Uterus (tissue), 4 donors: ENCODE measurements around the gene ASAP2. TPM values are rescaled to one million over a fixed set of nuclear protein-coding genes. Genes with fewer than 3 reads are reported as not detected.
A peak's percentile ranks its signal among the peaks of the same experiment; 100 is the strongest.

Experiments used
- DNase-seq, 2 donors: peaks; one replicate each; pipeline ENCODE4 v3.0.0-alpha.2; 2019 to 2020
- H3K27ac ChIP-seq, 2 donors: fragments of 200-600 bp; sonication (generic); 1 replicate in 1 of 2; 2 replicates in 1 of 2; pipeline ENCODE4 v1.5.1; 2016 to 2018
- H3K27me3 ChIP-seq, 2 donors: fragments of 200-600 bp; sonication (generic); one replicate each; pipeline ENCODE4 v1.5.1; 2018 to 2019; ENCODE audit warnings: control low read depth in 1 of 2
- H3K36me3 ChIP-seq, 2 donors: fragments of 200-600 bp; sonication (generic); one replicate each; pipeline ENCODE4 v1.5.1; 2019; ENCODE audit warnings: control low read depth in 1 of 2
- H3K4me1 ChIP-seq, 2 donors: fragments of 200-600 bp; sonication (generic); one replicate each; pipeline ENCODE4 v1.5.1; 2018 to 2019; ENCODE audit warnings: control low read depth in 1 of 2
- H3K4me3 ChIP-seq, 2 donors: fragments of 200-600 bp; sonication (generic); 1 replicate in 1 of 2; 2 replicates in 1 of 2; pipeline ENCODE4 v1.5.1; 2018 to 2019; ENCODE audit warnings: mild to moderate bottlenecking in 1 of 2
- H3K9me3 ChIP-seq, 2 donors: fragments of 200-600 bp; sonication (generic); one replicate each; pipeline ENCODE4 v1.5.1; 2019; ENCODE audit warnings: control low read depth in 1 of 2
- POLR2A ChIP-seq, 2 donors: fragments of 450-650 bp; IDR thresholded peaks; one replicate each; pipeline ENCODE4 v1.6.1; 2016; ENCODE audit warnings: antibody characterized with exemption in 2 of 2, mild to moderate bottlenecking in 1 of 2, moderate library complexity in 1 of 2
- intact Hi-C: fragments of 100-400 bp; cut with DNase I; formaldehyde crosslinking; loops from one replicate; pipeline ENCODE4 v1.15.1; 2023; ENCODE audit warnings: low total_unique reads
- total RNA-seq, 4 donors: library from RNA; depleted of rRNA in 3 of 4; stranded (reverse); fragments of >200 nt in 3 of 4; gene quantifications; one replicate each; pipeline versions ENCODE4 v1.1.0 to v1.2.4, GENCODE V29; 2014 to 2023
- TF ChIP-seq, protein P1 (sequence below), 4 experiments: fragments of 200-600 bp in 2 of 4; fragments of 450-650 bp in 2 of 4; sonication (generic) in 2 of 4; IDR thresholded peaks; one replicate each; pipeline ENCODE4 v1.5.1; 2016 to 2019; ENCODE audit warnings: antibody characterized with exemption in 4 of 4, mild to moderate bottlenecking in 2 of 4, moderate library complexity in 1 of 4
- donor health status: DM: yes; HTN: yes; CAD: no.

Gene ASAP2
- total RNA-seq, 4 donors from 2014 or later = 24.3 to 55.5 (median 31.3) TPM

DNA sequence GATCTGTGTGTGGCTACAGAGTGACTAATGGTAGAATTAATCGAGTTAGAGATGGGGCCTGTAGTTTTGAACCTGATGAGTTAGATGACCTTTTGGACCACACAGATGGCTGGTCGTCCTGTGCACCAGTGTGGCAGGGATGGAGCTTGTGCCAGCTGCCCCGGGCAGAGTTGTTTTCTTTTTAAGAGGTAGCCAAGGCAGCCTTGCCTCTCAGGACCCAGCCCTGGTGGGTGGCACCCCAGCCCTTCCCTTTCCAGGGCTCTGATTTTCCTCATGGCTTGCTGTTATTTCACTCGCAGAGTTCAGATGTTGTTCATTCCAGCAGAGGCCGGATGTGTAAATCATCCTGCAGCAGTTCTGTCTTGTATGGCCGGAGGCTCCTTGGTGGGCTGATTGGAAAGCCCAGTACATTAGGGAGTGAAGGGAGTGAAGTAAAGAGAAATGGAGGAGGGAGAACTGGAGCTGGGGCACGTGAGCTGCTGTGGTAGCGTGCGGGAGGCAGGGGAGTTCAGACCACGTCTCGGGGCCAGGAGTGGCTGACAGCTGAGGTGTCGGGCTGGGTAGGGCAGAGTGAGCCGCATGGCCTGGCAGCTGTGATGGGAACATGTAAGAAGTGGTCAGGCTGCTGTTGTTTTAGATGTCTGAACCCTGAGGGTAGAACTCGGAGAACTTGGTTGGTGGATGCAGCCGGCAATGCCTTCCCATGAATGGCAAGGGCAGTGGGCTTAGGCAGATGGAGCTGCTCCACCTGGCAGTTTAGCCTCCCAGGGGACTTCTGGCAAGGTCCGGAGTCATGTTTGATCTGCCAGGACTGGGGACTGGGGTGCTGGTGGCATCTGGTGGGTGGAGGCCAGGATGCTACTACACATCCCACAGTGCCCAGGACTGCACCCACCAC lies 28.8 kb downstream of the ASAP2 start:
- intact Hi-C loops = no loop called here
- H3K4me3 ChIP-seq = no peak overlapping the region
- peak; percentile 58 to 70 for DNase-seq

GRCh38 chr2:9236045-9236344 lies 29.4 kb downstream of the ASAP2 start:
- Histone ChIP-seq H3K27me3 (no peaks in the 10 kb centered on the region), H3K36me3 (no peaks in the 10 kb centered on the region), H3K9me3 (no peaks in the 10 kb centered on the region), H3K4me3 (no peak overlapping the region), H3K27ac (peak overlapping the region; percentile 83 to 88), H3K4me1 (peaks cover 6 to 29% of the 10 kb centered on the region in 2 donors)
- no peak for DNase-seq
- TF ChIP-seq POLR2A (IDR thresholded peaks at IDR 0.05) = no peak
- TF ChIP-seq, protein P1, sequence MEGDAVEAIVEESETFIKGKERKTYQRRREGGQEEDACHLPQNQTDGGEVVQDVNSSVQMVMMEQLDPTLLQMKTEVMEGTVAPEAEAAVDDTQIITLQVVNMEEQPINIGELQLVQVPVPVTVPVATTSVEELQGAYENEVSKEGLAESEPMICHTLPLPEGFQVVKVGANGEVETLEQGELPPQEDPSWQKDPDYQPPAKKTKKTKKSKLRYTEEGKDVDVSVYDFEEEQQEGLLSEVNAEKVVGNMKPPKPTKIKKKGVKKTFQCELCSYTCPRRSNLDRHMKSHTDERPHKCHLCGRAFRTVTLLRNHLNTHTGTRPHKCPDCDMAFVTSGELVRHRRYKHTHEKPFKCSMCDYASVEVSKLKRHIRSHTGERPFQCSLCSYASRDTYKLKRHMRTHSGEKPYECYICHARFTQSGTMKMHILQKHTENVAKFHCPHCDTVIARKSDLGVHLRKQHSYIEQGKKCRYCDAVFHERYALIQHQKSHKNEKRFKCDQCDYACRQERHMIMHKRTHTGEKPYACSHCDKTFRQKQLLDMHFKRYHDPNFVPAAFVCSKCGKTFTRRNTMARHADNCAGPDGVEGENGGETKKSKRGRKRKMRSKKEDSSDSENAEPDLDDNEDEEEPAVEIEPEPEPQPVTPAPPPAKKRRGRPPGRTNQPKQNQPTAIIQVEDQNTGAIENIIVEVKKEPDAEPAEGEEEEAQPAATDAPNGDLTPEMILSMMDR (IDR thresholded peaks at IDR 0.05) = no peak
- intact Hi-C loops = no loop called here

More for the DNA sequence above, 28.8 kb downstream of the ASAP2 start:
- no peak for TF ChIP-seq POLR2A (IDR thresholded peaks at IDR 0.05)
- no peaks in the 10 kb centered on the region for H3K27me3 ChIP-seq
- peak overlapping the region; percentile 83 to 88 for H3K27ac ChIP-seq
- no peaks in the 10 kb centered on the region for H3K36me3 ChIP-seq
- peaks cover 6 to 35% of the 10 kb centered on the region in 2 donors for H3K4me1 ChIP-seq
- H3K9me3 ChIP-seq = no peaks in the 10 kb centered on the region

GRCh38 chr2:9236867-9237266 lies 30.3 kb downstream of the ASAP2 start:
- TF ChIP-seq POLR2A (IDR thresholded peaks at IDR 0.05) = no peak
- TF ChIP-seq, protein P1 (IDR thresholded peaks at IDR 0.05) = no peak
- intact Hi-C loops = no loop called here

GRCh38 chr2:9237831-9238230 lies 31.2 kb downstream of the ASAP2 start:
- DNase-seq = no peak
- Histone ChIP-seq H3K9me3 (no peaks in the 10 kb centered on the region), H3K27ac (peak overlapping the region; percentile 83 to 88), H3K27me3 (no peaks in the 10 kb centered on the region), H3K36me3 (no peaks in the 10 kb centered on the region), H3K4me1 (peaks cover 17 to 21% of the 10 kb centered on the region in 2 donors), H3K4me3 (no peak overlapping the region)
- TF ChIP-seq, protein P1 (IDR thresholded peaks at IDR 0.05) = no peak
- TF ChIP-seq POLR2A (IDR thresholded peaks at IDR 0.05) = no peak
- intact Hi-C loops = no loop called here

More at GRCh38 chr2:9236867-9237266, 30.3 kb downstream of the ASAP2 start:
- no peak overlapping the region for H3K4me3 ChIP-seq
- DNase-seq = peak in 1 of 2 donors; percentile 28
- no peaks in the 10 kb centered on the region for H3K36me3 ChIP-seq
- H3K9me3 ChIP-seq = no peaks in the 10 kb centered on the region
- no peaks in the 10 kb centered on the region for H3K27me3 ChIP-seq
- peaks cover 13 to 21% of the 10 kb centered on the region in 2 donors for H3K4me1 ChIP-seq
- H3K27ac ChIP-seq = peak overlapping the region; percentile 83 to 88

GRCh38 chr2:9238591-9239326 lies 32.1 kb downstream of the ASAP2 start:
- Histone ChIP-seq H3K27me3 (no peaks in the 10 kb centered on the region), H3K36me3 (no peaks in the 10 kb centered on the region), H3K9me3 (no peaks in the 10 kb centered on the region), H3K27ac (peak overlapping the region; percentile 83 to 88), H3K4me3 (no peak overlapping the region), H3K4me1 (peaks cover 17 to 21% of the 10 kb centered on the region in 2 donors)
- no peak for TF ChIP-seq POLR2A (IDR thresholded peaks at IDR 0.05)
- TF ChIP-seq, protein P1 (IDR thresholded peaks at IDR 0.05) = no peak
- intact Hi-C loops = no loop called here
- DNase-seq = no peak
